SKM-1 treated with dmso at 0.1 percent for 144 hours (cell line): ENCODE results near the gene IGF1R.
"Not testable (repeated sequence)": the region's sequence is repeated elsewhere in the genome, so short reads cannot be mapped to it uniquely, and the experiment has no call there.

ENCODE experiments used
- DNase-seq: peaks from one replicate; lab custom pipeline; 2025; ENCODE audit not compliant: unreplicated experiment; lab: John Stamatoyannopoulos, UW

IGF1R gene

GRCh38 chr15:98953968-98954367 lies 305.6 kb downstream of the IGF1R start:
- DNase-seq: no peak

DNA sequence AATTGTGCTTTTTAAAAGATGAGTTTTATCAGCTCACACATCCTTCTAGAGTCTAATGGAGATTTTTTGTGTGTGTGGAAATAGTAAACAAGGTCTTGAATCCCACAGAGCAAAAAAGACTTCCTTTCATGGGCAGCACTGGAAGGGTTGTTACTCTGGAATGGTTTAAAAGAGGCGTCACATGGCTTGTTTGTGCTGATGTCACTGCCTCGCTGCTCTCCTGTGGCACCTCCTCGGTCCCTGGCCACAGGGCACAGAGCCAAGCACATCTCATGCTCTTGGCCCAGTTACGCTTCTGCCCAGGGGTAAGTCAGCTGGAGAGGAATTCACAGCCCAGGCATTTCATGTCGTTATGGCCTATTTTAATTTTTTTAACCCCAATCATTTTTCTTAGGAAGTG lies 306.1 kb downstream of the IGF1R start:
- DNase-seq: no peak

DNA sequence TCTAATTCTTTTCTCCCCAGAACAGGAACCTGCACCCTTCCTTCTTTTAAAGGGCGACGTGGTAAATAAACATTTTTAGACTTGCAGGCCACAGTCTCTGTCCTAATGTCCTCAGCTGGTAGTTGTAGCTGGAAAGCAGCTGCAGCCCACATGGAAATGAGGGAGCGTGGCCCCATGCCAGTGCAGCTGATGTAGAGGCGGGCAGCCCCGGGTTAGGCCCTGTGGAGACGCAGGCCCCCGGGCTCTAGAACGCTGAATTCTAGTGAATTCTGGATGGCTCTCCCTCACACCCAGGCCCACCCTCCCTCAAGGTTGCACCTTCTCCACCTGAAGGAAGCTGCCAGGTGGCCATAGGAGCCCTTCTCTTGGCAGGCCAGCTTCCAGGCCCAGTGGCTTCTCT lies 307.0 kb downstream of the IGF1R start:
- no peak for DNase-seq

GRCh38 chr15:98955961-98956723 lies 307.8 kb downstream of the IGF1R start:
- DNase-seq: peak; percentile 70

DNA sequence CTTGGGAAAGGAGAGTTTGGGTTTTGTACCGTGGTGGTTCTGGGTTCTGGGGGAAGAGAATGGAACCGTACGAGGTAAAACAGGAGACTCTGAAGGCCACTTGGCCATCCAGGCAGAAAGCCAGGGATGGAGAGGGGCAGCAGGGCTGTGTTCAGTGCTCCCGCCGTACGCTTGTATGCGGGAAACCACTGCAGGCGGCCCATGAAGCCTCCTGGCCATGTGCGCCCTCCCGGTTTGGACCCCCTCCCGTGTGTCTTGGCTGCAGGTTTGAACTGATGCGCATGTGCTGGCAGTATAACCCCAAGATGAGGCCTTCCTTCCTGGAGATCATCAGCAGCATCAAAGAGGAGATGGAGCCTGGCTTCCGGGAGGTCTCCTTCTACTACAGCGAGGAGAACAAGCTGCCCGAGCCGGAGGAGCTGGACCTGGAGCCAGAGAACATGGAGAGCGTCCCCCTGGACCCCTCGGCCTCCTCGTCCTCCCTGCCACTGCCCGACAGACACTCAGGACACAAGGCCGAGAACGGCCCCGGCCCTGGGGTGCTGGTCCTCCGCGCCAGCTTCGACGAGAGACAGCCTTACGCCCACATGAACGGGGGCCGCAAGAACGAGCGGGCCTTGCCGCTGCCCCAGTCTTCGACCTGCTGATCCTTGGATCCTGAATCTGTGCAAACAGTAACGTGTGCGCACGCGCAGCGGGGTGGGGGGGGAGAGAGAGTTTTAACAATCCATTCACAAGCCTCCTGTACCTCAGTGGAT lies 308.6 kb downstream of the IGF1R start:
- no peak for DNase-seq

- DNase-seq: peak; percentile 17
Observed at GRCh38 chr15:98957655-98958054, 309.3 kb downstream of the IGF1R start.

GRCh38 chr15:98958076-98958475 lies 309.7 kb downstream of the IGF1R start:
- no peak for DNase-seq

GRCh38 chr15:98958918-98959639 lies 310.7 kb downstream of the IGF1R start:
- no peak for DNase-seq

DNA sequence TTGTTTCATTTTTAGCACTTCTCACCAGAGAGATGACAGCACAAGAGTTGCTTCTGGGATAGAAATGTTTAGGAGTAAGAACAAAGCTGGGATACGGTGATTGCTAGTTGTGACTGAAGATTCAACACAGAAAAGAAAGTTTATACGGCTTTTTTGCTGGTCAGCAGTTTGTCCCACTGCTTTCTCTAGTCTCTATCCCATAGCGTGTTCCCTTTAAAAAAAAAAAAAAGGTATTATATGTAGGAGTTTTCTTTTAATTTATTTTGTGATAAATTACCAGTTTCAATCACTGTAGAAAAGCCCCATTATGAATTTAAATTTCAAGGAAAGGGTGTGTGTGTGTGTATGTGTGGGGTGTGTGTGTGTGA lies 311.3 kb downstream of the IGF1R start:
- DNase-seq: no peak

GRCh38 chr15:98960555-98961050 lies 312.3 kb downstream of the IGF1R start:
- no peak for DNase-seq

DNA sequence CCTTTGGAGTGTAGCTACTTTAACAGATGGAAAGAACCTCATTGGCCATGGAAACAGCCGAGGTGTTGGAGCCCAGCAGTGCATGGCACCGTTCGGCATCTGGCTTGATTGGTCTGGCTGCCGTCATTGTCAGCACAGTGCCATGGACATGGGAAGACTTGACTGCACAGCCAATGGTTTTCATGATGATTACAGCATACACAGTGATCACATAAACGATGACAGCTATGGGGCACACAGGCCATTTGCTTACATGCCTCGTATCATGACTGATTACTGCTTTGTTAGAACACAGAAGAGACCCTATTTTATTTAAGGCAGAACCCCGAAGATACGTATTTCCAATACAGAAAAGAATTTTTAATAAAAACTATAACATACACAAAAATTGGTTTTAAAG lies 315.1 kb downstream of the IGF1R start:
- no peak for DNase-seq

GRCh38 chr15:98964466-98965133 lies 316.3 kb downstream of the IGF1R start:
- DNase-seq: no peak

DNA sequence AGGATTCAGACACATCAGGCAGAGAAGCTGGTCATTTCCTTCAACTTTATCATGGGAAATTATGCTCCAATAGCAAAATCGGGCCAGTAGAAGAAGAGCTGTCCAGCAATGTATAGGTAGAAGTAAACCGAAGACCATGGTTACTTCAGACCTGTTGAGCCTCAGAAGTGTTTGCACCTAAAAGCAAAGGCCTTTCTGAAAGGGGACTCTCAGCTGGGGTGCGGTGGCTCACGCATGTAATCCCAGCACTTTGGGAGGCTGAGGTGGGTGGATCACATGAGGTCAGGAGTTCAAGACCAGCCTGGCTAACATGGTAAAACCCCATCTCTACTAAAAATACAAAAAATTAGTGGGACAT lies 316.8 kb downstream of the IGF1R start:
- not testable (repeated sequence) for DNase-seq

DNA sequence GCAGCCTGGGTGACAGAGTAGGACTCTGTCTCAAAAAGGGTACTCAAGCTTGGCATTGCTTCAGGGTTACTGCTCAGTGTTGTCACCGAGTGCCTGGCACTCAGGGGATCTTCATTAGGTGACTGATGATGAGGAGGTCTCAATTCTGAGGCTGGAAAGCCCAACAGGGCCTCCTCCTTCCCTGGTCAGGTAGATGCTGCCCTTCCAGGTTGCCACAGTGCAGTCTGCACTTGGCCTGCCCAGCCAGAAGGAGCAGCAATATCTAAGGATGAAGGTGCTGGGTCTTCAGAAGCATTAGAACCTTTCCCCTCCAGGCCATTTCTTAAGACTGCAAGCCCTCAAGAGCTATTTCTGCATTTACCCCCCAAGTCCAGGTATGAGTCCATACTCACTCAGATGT lies 317.3 kb downstream of the IGF1R start:
- no peak for DNase-seq

GRCh38 chr15:98966091-98966787 lies 317.9 kb downstream of the IGF1R start:
- DNase-seq: no peak

GRCh38 chr15:98967096-98967495 lies 318.8 kb downstream of the IGF1R start:
- DNase-seq: no peak

- no peak for DNase-seq
Observed at GRCh38 chr15:98967916-98968315, 319.6 kb downstream of the IGF1R start.

- no peak for DNase-seq
Observed at GRCh38 chr15:98968576-98968975, 320.2 kb downstream of the IGF1R start.

- no peak for DNase-seq
Observed at GRCh38 chr15:98969126-98969735, 320.9 kb downstream of the IGF1R start.

DNA sequence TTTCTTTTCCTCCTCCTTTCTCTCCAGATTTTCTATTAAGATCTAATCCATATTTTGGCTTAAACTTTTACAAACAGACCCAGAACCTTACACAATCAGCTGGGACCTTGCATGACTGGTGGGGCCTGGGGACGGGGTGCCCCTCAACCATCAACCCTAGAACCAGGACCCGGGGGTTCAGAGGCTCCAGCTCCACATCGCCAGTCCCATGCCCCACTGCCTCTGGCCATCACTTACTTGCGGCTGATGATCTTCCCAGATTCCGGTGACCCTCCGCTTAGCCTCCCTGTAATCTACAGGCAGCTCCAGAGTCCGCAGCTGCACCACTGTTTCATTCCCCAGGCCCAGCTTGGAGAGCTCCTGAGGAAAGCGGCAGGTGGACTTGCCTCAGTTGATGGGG lies 322.5 kb downstream of the IGF1R start:
- DNase-seq: no peak
